NCI-H446 treated with DMSO at 0.1 percent for 48 hours (cell line): Measurements from ENCODE around the gene GLDC.

Experiments used
- DNase-seq: peaks from one replicate; lab custom pipeline; 2025; lab: John Stamatoyannopoulos, UW

GLDC gene

GRCh38 chr9:6501526-6502210 is 143.9 kb downstream of the GLDC start:
- no peak for DNase-seq

DNA sequence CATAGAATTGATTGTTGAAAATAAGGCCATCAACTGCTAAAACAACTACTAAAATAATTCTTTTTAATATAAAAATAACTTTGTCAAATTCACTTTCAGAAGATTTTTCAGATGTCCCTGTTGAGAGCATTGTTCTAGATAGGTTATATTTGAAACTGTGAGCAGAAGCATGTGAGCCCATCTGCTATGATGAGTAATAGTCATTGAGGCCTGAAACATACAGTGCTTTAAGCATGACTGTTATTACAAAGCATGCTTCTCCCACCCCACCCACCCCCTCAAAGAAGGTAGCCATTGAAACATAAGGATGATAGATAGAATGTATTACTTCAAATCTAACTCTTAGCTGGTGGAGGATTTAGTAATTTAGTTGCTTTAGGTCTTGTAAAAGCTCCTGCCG is 146.5 kb downstream of the GLDC start:
- no peak for DNase-seq

DNA sequence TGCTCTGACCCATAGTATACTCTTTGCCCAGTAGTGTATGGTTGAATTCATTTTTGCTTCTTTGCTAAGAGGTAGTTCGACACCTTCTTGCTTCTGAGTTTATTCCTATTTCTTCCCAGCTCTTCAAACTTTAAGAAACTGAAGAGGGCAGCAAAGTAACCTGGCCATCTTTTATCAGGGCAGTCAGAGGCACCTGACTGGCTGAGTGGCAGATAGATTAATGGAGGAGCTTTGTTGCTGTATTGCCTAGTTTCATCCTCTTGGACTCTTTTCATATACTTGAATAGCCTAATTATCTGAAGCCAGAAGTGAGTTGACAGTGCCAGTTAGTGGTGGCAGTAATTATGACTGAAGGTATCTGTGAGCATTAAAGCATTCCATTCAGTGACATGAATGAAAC is 150.1 kb downstream of the GLDC start:
- DNase-seq = no peak

- no peak for DNase-seq
These were observed 154.7 kb downstream of the GLDC start for GRCh38 chr9:6490863-6491262.

DNA sequence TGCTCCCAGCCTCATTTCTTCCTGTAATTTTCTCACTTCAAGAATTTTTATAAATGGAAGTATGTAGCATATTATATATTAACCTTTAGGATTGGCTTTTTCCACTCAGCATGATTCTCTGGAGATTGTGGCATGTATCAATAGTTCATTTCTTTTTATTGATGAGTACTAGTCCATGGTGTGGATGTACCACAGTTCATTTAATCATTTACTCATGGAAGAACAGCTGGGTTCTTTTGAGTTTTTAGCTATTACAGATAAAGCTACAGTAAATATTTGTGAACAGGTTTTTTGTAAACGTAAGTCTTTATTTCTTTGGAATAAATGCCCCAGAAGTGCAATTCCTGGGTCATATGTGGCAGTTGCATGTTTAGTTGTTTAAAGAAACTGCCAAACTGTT is 156.4 kb downstream of the GLDC start:
- DNase-seq = no peak

DNA sequence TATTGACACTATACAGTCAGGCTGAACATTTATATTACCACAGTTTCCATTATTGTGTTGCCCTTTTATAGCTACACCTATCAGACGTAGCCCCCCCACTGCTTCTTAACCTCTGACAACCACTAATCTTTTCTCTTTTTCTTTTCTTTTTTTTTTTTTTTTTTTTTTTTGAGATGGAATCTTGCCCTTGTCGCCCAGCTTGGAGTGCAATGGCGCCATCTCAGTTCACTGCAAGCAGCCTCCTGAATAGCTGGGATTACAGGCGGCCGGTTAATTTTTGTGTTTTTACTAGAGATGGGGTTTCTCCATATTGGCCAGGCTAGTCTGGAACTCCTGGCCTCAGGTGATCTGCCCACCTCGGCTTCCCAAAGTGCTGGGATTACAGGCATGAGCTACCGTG is 157.1 kb downstream of the GLDC start:
- no peak for DNase-seq

- DNase-seq = no peak
These were observed 161.3 kb downstream of the GLDC start for GRCh38 chr9:6484210-6484609.
